SK-N-SH (cell line): ENCODE measurements around the gene PRKG1.

ENCODE experiments used
- GATA2 ChIP-seq: sonication (generic); formaldehyde crosslinking; IDR thresholded peaks from 2 replicates; pipeline ENCODE4 v1.5.0; 2020; ENCODE audit warnings: mild to moderate bottlenecking, missing genetic modification reagents
- NFIC ChIP-seq: IDR thresholded peaks from 2 replicates; pipeline ENCODE4 v1.4.0; 2012; ENCODE audit warnings: borderline replicate concordance
- RFX5 ChIP-seq: IDR thresholded peaks from 2 replicates; pipeline ENCODE4 v1.6.1; 2012; ENCODE audit warnings: mild to moderate bottlenecking, improper control_type of control experiment, low read length
- SMC3 ChIP-seq: IDR thresholded peaks from 2 replicates; pipeline ENCODE4 v1.6.1; 2012; ENCODE audit warnings: low read depth, low read length, improper control_type of control experiment
- TF ChIP-seq, protein P1 (sequence below): fragments of 200-600 bp; sonication (generic); IDR thresholded peaks from 2 replicates; pipeline ENCODE4 v1.6.1; 2017; ENCODE audit warnings: antibody characterized with exemption, mild to moderate bottlenecking, moderate library complexity

DNA sequence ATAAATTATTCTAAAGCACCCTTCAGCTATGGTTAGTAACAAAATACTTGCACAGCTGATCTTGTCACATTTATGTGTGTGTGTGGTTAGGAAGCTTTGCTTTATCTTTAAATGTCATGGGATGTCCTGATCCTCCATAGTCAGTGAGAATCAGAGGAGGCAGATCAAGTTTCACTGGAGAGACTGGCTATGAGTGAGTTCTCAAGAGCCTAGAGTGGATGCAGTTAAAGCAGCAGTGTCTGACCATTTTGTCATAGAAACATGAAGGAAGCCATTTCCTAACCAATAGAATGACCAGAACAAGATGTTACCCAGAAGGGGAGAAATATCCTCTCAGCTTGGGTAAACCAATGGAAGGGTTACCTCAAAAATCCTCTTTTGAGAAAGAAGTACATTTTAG is 1032.6 kb downstream of the PRKG1 start:
- TF ChIP-seq, protein P1, sequence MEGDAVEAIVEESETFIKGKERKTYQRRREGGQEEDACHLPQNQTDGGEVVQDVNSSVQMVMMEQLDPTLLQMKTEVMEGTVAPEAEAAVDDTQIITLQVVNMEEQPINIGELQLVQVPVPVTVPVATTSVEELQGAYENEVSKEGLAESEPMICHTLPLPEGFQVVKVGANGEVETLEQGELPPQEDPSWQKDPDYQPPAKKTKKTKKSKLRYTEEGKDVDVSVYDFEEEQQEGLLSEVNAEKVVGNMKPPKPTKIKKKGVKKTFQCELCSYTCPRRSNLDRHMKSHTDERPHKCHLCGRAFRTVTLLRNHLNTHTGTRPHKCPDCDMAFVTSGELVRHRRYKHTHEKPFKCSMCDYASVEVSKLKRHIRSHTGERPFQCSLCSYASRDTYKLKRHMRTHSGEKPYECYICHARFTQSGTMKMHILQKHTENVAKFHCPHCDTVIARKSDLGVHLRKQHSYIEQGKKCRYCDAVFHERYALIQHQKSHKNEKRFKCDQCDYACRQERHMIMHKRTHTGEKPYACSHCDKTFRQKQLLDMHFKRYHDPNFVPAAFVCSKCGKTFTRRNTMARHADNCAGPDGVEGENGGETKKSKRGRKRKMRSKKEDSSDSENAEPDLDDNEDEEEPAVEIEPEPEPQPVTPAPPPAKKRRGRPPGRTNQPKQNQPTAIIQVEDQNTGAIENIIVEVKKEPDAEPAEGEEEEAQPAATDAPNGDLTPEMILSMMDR: no peak
- TF ChIP-seq NFIC: no peak
- TF ChIP-seq SMC3: no peak
- TF ChIP-seq RFX5: no peak
- TF ChIP-seq GATA2 (CRISPR knock-in tag): no peak
